ENCODE measurements around the gene TMPRSS15.

TMPRSS15 gene

GRCh38 chr21:18285379-18285778 lies 118.2 kb downstream of the TMPRSS15 start:
- ChIA-PET CTCF (no interaction called here), POLR2A (no interaction called here)
- Histone ChIP-seq H3K9me3 (ENCODE audit: control insufficient read depth, insufficient read depth, low read depth, low read length) (no peaks in the 10 kb centered on the region), H3K4me3 (ENCODE audit: low read depth, low read length) (no peak overlapping the region), H3K36me3 (ENCODE audit: control insufficient read depth in 2 of 2, insufficient read depth in 1 of 2, low read length in 2 of 2) (no peaks in the 10 kb centered on the region), H3K27ac (ENCODE audit: extremely low read depth, low read depth, low read length) (no peak overlapping the region), H3K4me1 (ENCODE audit: control insufficient read depth, insufficient read depth, low read length) (no peaks in the 10 kb centered on the region)
- no peak for TF ChIP-seq ZNF169 (tag by site-specific recombination; IDR thresholded peaks at IDR 0.05)

DNA sequence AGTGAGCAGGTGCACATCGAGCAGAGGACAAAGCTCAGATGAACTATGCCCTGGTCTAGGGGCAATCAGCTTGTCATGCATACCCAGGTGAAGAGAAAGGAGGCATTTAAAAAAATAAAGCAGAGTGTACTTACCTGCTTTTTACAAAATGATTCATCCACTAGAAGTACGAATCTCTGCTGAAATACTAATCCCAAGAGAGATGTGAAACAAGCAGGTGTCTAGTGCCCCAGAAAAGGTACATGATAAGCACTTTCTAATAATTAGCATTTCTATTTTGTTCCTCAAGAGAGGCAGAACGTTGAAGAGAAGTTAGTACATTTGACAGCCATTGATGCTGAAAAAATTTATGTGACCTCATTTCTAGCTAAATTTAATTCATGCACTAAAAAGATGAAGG lies 127.8 kb downstream of the TMPRSS15 start:
- POLR2A ChIA-PET: no interaction called here
- Histone ChIP-seq H3K9me3 (ENCODE audit: control insufficient read depth, insufficient read depth, low read depth, low read length) (no peaks in the 10 kb centered on the region), H3K4me3 (ENCODE audit: low read depth, low read length) (no peak overlapping the region), H3K36me3 (ENCODE audit: control insufficient read depth in 2 of 2, insufficient read depth in 1 of 2, low read length in 2 of 2) (no peaks in the 10 kb centered on the region), H3K4me1 (ENCODE audit: control insufficient read depth, insufficient read depth, low read length) (no peaks in the 10 kb centered on the region), H3K27ac (ENCODE audit: extremely low read depth, low read depth, low read length) (no peak overlapping the region)
- CTCF ChIA-PET: no interaction called here
- TF ChIP-seq TRIM28 (IDR thresholded peaks at IDR 0.05; ENCODE audit: borderline replicate concordance, low read length) (no peak), ZNF266 (tag by site-specific recombination; IDR thresholded peaks at IDR 0.05; ENCODE audit: low read depth) (no peak), RBAK (tag by site-specific recombination; IDR thresholded peaks at IDR 0.05) (no peak), ZNF175 (tag by site-specific recombination; IDR thresholded peaks at IDR 0.05) (no peak), ZNF768 (tag by site-specific recombination; IDR thresholded peaks at IDR 0.05) (no peak), YY2 (tag by site-specific recombination; IDR thresholded peaks at IDR 0.05) (no peak), GFI1B (tag by site-specific recombination; IDR thresholded peaks at IDR 0.05) (no peak), ZNF280C (tag by site-specific recombination; IDR thresholded peaks at IDR 0.05) (no peak), SP7 (tag by site-specific recombination; IDR thresholded peaks at IDR 0.05) (no peak), ZNF571 (tag by site-specific recombination; IDR thresholded peaks at IDR 0.05) (no peak), ZNF23 (tag by site-specific recombination; IDR thresholded peaks at IDR 0.05; ENCODE audit: borderline replicate concordance) (no peak), ZNF423 (tag by site-specific recombination; IDR thresholded peaks at IDR 0.05) (no peak), ATF2 (tag by site-specific recombination; IDR thresholded peaks at IDR 0.05; ENCODE audit: low read depth) (no peak), ZBTB7A (tag by site-specific recombination; IDR thresholded peaks at IDR 0.05; ENCODE audit: low read depth) (no peak), BCL11A (tag by site-specific recombination; IDR thresholded peaks at IDR 0.05; ENCODE audit: low read depth) (no peak), ZNF10 (tag by site-specific recombination; IDR thresholded peaks at IDR 0.05) (no peak), ZNF112 (tag by site-specific recombination; IDR thresholded peaks at IDR 0.05) (no peak), REPIN1 (tag by site-specific recombination; IDR thresholded peaks at IDR 0.05; ENCODE audit: low read depth) (no peak), ZNF184 (tag by site-specific recombination; IDR thresholded peaks at IDR 0.05) (no peak)

- Histone ChIP-seq H3K36me3 (ENCODE audit: control insufficient read depth in 2 of 2, insufficient read depth in 1 of 2, low read length in 2 of 2) (no peaks in the 10 kb centered on the region), H3K9me3 (ENCODE audit: control insufficient read depth, insufficient read depth, low read depth, low read length) (no peaks in the 10 kb centered on the region), H3K27ac (ENCODE audit: extremely low read depth, low read depth, low read length) (no peak overlapping the region), H3K4me1 (ENCODE audit: control insufficient read depth, insufficient read depth, low read length) (no peaks in the 10 kb centered on the region), H3K4me3 (ENCODE audit: low read depth, low read length) (no peak overlapping the region)
- POLR2A ChIA-PET: no interaction called here
- CTCF ChIA-PET: interaction anchor here (0.6 to 1.1 kb wide), 2 partner anchors 22 to 106 kb away, joined by 3 read pairs; no protein-coding TSS in a partner anchor
- TF ChIP-seq, protein P1, sequence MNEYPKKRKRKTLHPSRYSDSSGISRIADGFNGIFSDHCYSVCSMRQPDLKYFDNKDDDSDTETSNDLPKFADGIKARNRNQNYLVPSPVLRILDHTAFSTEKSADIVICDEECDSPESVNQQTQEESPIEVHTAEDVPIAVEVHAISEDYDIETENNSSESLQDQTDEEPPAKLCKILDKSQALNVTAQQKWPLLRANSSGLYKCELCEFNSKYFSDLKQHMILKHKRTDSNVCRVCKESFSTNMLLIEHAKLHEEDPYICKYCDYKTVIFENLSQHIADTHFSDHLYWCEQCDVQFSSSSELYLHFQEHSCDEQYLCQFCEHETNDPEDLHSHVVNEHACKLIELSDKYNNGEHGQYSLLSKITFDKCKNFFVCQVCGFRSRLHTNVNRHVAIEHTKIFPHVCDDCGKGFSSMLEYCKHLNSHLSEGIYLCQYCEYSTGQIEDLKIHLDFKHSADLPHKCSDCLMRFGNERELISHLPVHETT (tag by site-specific recombination; IDR thresholded peaks at IDR 0.05): no peak
- TF ChIP-seq ZBTB20 (tag by site-specific recombination; IDR thresholded peaks at IDR 0.05) (no peak), ZNF302 (tag by site-specific recombination; IDR thresholded peaks at IDR 0.05; ENCODE audit: low read depth) (no peak), ZNF335 (tag by site-specific recombination; conservative IDR thresholded peaks at IDR 0.05) (no peak), ZFP69B (tag by site-specific recombination; IDR thresholded peaks at IDR 0.05) (no peak), ZNF658 (tag by site-specific recombination; IDR thresholded peaks at IDR 0.05) (no peak), ZNF830 (tag by site-specific recombination; IDR thresholded peaks at IDR 0.05; ENCODE audit: low read depth) (no peak), ZNF529 (tag by site-specific recombination; IDR thresholded peaks at IDR 0.05; ENCODE audit: insufficient replicate concordance) (no peak), ZNF624 (tag by site-specific recombination; IDR thresholded peaks at IDR 0.05) (no peak), ZNF433 (tag by site-specific recombination; IDR thresholded peaks at IDR 0.05; ENCODE audit: low read depth) (no peak), ZNF174 (tag by site-specific recombination; IDR thresholded peaks at IDR 0.05) (no peak)
Measured at GRCh38 chr21:18274370-18274769, 129.2 kb downstream of the TMPRSS15 start.
